ENCODE data around the gene SLCO2B1. TPM values are rescaled to one million over a fixed set of nuclear protein-coding genes. Genes with fewer than 3 reads are reported as not detected.

The SLCO2B1 gene
- total RNA-seq, 2 donors from 2014 or later: 1.1 to 1.9 TPM

DNA sequence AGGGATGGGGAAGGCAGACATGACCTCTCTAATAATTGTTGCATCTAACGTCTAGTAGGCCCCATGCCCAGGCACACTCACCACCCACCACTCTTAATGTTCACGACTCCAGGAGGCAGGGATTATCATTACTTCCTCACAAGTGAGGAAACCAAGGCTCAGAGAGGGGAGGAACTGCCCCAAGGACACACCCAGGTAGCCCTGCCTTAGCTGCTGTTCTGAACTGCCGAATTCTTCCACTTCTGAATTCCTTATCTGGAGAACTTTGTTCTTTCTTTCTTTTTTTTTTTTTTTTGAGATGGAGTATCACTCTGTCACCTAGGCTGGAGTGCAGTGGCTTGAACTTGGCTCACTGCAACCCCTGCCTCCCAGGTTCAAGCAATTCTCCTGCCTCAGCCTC is 16.7 kb downstream of the SLCO2B1 start:
- H3K27ac Mint-ChIP-seq: no peak overlapping the region
- H3K27me3 Mint-ChIP-seq (ENCODE audit: insufficient read depth): peaks cover 5% of the 10 kb centered on the region
- H3K4me1 ChIP-seq (ENCODE audit: control insufficient read depth, insufficient read depth, low read length): peaks cover 9% of the 10 kb centered on the region
- no peaks in the 10 kb centered on the region for H3K9me3 Mint-ChIP-seq
- H3K27me3 ChIP-seq (ENCODE audit: control insufficient read depth, insufficient read depth, low read length, poor library complexity, severe bottlenecking): no peaks in the 10 kb centered on the region
- no peak for DNase-seq
- no peaks in the 10 kb centered on the region for H3K36me3 ChIP-seq (ENCODE audit: control insufficient read depth, insufficient read depth, low read length)
- H3K9me3 ChIP-seq (ENCODE audit: control insufficient read depth, low read length): no peaks in the 10 kb centered on the region
- TF ChIP-seq, protein P1, sequence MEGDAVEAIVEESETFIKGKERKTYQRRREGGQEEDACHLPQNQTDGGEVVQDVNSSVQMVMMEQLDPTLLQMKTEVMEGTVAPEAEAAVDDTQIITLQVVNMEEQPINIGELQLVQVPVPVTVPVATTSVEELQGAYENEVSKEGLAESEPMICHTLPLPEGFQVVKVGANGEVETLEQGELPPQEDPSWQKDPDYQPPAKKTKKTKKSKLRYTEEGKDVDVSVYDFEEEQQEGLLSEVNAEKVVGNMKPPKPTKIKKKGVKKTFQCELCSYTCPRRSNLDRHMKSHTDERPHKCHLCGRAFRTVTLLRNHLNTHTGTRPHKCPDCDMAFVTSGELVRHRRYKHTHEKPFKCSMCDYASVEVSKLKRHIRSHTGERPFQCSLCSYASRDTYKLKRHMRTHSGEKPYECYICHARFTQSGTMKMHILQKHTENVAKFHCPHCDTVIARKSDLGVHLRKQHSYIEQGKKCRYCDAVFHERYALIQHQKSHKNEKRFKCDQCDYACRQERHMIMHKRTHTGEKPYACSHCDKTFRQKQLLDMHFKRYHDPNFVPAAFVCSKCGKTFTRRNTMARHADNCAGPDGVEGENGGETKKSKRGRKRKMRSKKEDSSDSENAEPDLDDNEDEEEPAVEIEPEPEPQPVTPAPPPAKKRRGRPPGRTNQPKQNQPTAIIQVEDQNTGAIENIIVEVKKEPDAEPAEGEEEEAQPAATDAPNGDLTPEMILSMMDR (conservative IDR thresholded peaks at IDR 0.05): no peak
- H3K4me3 Mint-ChIP-seq: no peak overlapping the region
- peaks cover 15% of the 10 kb centered on the region for H3K4me1 Mint-ChIP-seq
- no peak overlapping the region for H3K27ac ChIP-seq (ENCODE audit: low read depth, low read length)
- H3K36me3 Mint-ChIP-seq (ENCODE audit: low read depth): no peaks in the 10 kb centered on the region
- 83 to 89% methylated on average over 1 to 3 of the region's 3 CpGs for WGBS, 2 experiments (ENCODE audit: insufficient coverage in 1 of 2, insufficient read length in 1 of 2)
- H3K4me3 ChIP-seq (ENCODE audit: low read length): no peak overlapping the region
- H3K9ac ChIP-seq (ENCODE audit: extremely low read depth, low read length, poor library complexity, severe bottlenecking): no peak overlapping the region

DNA sequence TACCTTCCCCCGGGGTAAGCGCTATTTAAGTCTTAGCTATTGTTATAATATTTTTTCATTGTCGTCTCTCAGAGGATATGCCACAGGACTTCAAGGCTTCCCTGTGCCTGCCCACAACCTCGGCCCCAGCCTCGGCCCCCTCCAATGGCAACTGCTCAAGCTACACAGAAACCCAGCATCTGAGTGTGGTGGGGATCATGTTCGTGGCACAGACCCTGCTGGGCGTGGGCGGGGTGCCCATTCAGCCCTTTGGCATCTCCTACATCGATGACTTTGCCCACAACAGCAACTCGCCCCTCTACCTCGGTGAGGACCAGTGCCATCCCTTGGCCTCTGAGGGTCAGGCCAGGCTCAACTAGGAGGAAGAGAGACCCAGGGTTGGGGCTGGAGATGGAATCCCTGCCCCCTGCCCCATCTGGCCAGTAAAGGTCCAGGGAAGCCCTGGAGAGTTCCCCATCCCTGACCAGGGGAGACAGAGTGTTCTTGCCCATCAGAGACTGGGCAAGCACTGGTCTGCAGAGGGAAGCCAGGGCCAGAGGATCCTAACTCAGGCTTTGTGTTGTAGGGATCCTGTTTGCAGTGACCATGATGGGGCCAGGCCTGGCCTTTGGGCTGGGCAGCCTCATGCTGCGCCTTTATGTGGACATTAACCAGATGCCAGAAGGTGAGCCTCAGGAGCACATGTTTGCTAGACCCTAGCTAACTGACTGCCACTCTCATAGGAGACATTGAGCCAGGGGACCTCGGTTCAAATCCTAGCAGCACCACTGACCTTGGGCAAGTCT is 18.4 kb downstream of the SLCO2B1 start:
- H3K4me1 Mint-ChIP-seq: peaks cover 10% of the 10 kb centered on the region
- no peaks in the 10 kb centered on the region for H3K36me3 Mint-ChIP-seq (ENCODE audit: low read depth)
- H3K4me3 ChIP-seq (ENCODE audit: low read length): no peak overlapping the region
- H3K27ac ChIP-seq (ENCODE audit: low read depth, low read length): no peak overlapping the region
- H3K9ac ChIP-seq (ENCODE audit: extremely low read depth, low read length, poor library complexity, severe bottlenecking): no peak overlapping the region
- TF ChIP-seq, protein P1 (conservative IDR thresholded peaks at IDR 0.05): no peak
- no peak for DNase-seq
- H3K36me3 ChIP-seq (ENCODE audit: control insufficient read depth, insufficient read depth, low read length): no peaks in the 10 kb centered on the region
- peaks cover 9% of the 10 kb centered on the region for H3K4me1 ChIP-seq (ENCODE audit: control insufficient read depth, insufficient read depth, low read length)
- WGBS, 2 experiments (ENCODE audit: insufficient coverage in 1 of 2, insufficient read length in 1 of 2): 94 to 98% methylated on average over 6 to 12 of the region's 13 CpGs
- H3K27ac Mint-ChIP-seq: no peak overlapping the region
- H3K9me3 ChIP-seq (ENCODE audit: control insufficient read depth, low read length): no peaks in the 10 kb centered on the region
- H3K27me3 Mint-ChIP-seq (ENCODE audit: insufficient read depth): peaks cover 5% of the 10 kb centered on the region
- no peak overlapping the region for H3K4me3 Mint-ChIP-seq
- no peaks in the 10 kb centered on the region for H3K9me3 Mint-ChIP-seq
- H3K27me3 ChIP-seq (ENCODE audit: control insufficient read depth, insufficient read depth, low read length, poor library complexity, severe bottlenecking): no peaks in the 10 kb centered on the region

DNA sequence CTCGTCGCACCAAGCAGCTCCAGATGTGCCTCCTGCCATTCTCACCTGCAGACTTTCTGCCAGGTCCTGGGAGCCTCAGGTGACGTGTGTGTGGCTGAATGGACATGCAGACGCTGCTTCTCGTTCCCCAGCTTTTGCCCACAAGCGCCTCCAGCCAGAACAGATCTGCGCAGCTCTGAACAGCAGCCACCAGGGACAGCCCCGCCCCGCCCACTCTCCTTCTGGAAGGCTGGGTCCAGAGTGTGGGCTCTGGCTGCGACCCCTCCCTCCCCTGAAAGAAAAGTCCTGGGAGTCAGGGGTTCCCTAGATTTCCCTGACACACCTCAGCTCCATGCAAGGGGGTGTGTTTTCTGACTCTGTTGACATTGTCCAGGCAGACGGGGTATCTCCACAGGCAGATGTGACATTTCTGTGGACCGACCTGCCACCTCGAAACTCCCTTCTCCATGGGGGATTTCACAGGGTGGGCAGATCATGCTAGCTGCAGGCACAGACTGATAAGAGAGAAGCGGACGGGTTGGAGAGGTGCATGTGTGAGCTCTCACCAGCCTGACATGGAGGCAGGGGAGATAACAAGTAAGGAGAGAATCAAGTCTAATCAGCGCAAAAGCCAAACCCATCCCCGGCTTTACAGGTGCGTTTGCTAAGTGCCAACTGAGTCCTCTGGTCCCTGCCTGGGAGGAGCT is 19.8 kb downstream of the SLCO2B1 start:
- Mint-ChIP-seq H3K4me1 (peaks cover 7% of the 10 kb centered on the region), H3K4me3 (no peak overlapping the region), H3K9me3 (no peaks in the 10 kb centered on the region), H3K27me3 (ENCODE audit: insufficient read depth) (peaks cover 3% of the 10 kb centered on the region), H3K27ac (no peak overlapping the region), H3K36me3 (ENCODE audit: low read depth) (no peaks in the 10 kb centered on the region)
- Histone ChIP-seq H3K4me3 (ENCODE audit: low read length) (no peak overlapping the region), H3K4me1 (ENCODE audit: control insufficient read depth, insufficient read depth, low read length) (peaks cover 9% of the 10 kb centered on the region), H3K27me3 (ENCODE audit: control insufficient read depth, insufficient read depth, low read length, poor library complexity, severe bottlenecking) (no peaks in the 10 kb centered on the region), H3K9me3 (ENCODE audit: control insufficient read depth, low read length) (no peaks in the 10 kb centered on the region), H3K36me3 (ENCODE audit: control insufficient read depth, insufficient read depth, low read length) (no peaks in the 10 kb centered on the region), H3K9ac (ENCODE audit: extremely low read depth, low read length, poor library complexity, severe bottlenecking) (no peak overlapping the region), H3K27ac (ENCODE audit: low read depth, low read length) (no peak overlapping the region)
- 81 to 83% methylated on average over 13 to 18 of the region's 18 CpGs for whole genome bisulfite sequencing, 2 experiments (ENCODE audit: insufficient coverage in 1 of 2, insufficient read length in 1 of 2)
- TF ChIP-seq, protein P1 (conservative IDR thresholded peaks at IDR 0.05): no peak
- DNase-seq: no peak
